ENCODE measurements around the gene MYOM1. TPM values are rescaled to one million over a fixed set of nuclear protein-coding genes. Genes with fewer than 3 reads are reported as not detected.

Gene MYOM1
- 10 to 100 TPM in 1 of 3 donors, 1 to 10 TPM in 2; 4.8 to 17.2 (median 5.1) TPM for polyA plus RNA-seq

DNA sequence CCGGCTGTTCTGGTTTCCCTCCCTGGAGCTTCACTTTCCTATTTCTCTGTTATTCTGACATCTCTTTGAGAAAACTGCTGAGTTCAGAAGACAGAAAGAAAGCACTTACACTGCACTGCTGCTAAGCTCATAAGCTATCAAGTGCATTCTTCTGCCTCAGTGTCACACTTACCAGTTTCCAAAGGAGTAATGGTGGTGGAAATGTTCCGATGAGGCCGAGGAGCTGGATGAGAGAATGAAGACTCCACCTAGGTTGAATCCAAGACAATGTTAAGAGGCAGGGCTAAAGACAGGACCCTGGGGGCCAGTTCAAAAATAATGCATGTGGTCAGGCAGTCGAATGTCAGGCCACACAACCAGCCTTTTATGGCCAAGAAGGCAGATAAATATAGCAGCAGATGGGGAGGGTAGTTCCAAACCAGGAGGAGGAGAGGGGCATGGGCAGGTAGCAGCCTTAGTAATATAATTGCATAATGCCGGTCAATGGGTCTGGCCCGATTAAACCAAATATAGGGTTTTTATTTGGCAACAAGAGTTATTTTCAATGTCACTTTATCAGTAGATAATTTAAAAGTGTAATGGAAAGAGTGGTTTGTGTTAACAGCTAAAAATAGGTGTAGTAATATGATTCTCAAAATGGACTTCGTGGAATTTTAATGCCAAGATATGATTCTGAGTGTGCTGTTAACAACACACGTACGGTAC is at the start of gene MYOM1:
Gene MYOM1, minus strand, starts transcription at position 338 of the 705 bp plus-strand sequence. CDS start 4,745 bp downstream, outside the sequence.
- no peak within 1 kb of the TSS for H3K27ac ChIP-seq (ENCODE audit: low read depth, low read length)
- 38 to 76% (median 63%) methylated on average over 9 of the region's 9 CpGs for WGBS, 3 donors

GRCh38 chr18:3269241-3269913 is 49.6 kb upstream of the MYOM1 start:
- 72 to 73% (median 72%) methylated on average over 4 of the region's 4 CpGs for WGBS, 3 donors
- no peak overlapping the region for H3K27ac ChIP-seq (ENCODE audit: low read depth, low read length)

DNA sequence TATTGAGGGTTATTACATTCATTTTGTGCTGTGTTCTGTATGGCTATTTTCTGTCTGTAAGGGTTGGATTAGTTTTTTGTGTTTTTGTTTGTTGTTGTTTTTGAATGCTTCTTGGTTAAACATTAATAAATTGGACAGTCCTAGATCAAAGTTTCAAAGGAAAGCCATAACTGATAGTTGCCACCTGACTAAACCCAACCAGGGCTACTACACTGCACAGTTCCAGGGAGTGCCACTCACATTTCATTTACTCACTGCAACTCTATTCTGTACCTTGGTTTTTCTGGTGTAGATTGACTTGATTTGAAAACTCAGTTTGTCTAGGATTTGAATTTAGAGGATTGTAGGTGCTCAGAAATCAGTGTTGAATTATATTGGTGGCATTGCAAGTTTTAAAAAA is 48.5 kb upstream of the MYOM1 start:
- no peak overlapping the region for H3K27ac ChIP-seq (ENCODE audit: low read depth, low read length)

DNA sequence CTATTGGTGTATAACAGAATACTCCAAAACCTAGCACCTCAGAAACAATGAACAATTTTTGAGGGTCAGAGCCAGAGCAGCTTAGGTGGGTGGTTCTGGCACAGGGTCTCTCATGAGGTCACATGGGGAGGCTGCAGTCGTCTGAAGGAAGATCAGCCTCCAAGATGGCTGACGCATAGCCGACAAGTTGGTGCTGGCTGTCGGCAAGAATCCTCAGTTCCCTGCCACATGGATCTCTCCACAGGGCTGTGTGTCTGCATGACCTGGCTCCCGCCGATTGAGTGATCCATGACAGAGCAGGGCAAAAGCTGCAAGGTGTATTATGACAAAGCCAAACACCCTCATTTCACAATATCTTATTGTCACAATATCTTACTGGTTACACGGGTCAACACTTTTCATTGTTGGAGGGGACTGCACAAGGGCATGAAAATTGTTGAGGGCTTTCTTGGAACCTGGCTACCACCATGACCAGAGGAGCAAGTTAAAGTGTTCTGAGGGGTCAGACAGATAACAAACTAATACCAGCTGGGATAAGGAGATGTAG is 46.4 kb upstream of the MYOM1 start:
- H3K27ac ChIP-seq (ENCODE audit: low read depth, low read length): no peak overlapping the region
- 54 to 59% (median 57%) methylated on average over 7 of the region's 7 CpGs for whole genome bisulfite sequencing, 3 donors

- WGBS, 3 donors: 57 to 70% (median 64%) methylated on average over 3 of the region's 3 CpGs
- H3K27ac ChIP-seq (ENCODE audit: low read depth, low read length): no peak overlapping the region
These were observed 45.8 kb upstream of the MYOM1 start for GRCh38 chr18:3265564-3266033.

GRCh38 chr18:3264362-3264761 is 44.6 kb upstream of the MYOM1 start:
- 59 to 80% (median 71%) methylated on average over 2 of the region's 2 CpGs for WGBS, 3 donors
- H3K27ac ChIP-seq (ENCODE audit: low read depth, low read length): no peak overlapping the region

- 15 to 30% (median 21%) methylated on average over 8 of the region's 8 CpGs for WGBS, 3 donors
- H3K27ac ChIP-seq (ENCODE audit: low read depth, low read length): no peak overlapping the region
These were observed 43.4 kb upstream of the MYOM1 start for GRCh38 chr18:3263132-3263700.

DNA sequence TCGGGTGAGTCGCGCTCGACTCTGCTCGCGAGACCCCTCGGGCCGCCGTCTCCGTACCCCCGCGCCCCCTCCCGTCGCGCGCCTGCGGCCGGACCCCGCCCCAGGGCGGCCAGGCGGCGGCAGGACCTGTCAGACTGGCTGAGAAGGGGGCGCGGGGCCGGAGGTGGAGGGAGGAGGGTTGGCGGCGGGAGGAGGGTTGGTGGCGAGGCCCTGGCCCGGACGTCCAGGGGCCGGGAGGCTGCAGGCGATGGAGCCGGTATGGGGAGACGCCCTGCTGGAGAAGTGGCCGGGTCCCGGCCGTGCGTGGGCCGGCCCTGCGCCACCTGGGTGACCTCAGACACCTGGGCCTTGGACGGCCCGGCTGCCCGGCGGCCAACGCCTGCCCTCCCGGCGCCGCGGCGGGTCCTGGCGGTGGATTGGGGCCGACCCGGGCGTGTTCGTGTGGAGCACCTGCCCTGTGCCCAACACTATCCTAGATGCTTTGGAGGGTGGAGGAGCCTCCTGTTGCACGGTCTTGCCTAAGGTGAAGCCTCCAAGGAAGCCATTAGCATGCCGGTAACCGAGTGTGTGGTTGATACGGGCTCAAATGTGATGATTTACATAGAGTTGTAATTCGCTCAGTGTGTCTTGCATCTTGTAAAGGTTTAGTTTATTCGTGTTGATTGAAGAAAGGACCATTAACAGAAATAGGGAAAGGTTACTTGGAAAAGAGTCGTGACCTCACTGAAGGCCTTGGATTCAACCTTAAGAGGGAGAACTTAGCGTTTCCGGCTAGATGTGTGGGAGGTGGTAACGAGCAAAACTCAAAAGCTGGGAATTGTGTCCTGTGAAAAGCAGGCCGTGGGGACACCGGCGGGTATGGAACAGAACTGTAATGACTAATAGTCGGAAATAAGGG is 42.7 kb upstream of the MYOM1 start:
- 0 to 1% (median 1%) methylated on average over 60 to 69 of the region's 69 CpGs for WGBS, 3 donors
- H3K27ac ChIP-seq (ENCODE audit: low read depth, low read length): peak overlapping the region; percentile 94

GRCh38 chr18:3261373-3262233 is 41.8 kb upstream of the MYOM1 start, which contains the start of gene MYL12B:
TSS of gene MYL12B (plus strand) at chr18:3262133. CDS start at chr18:3272899, 10,766 bp downstream.
- peak within 1 kb of the TSS; percentile 94 for H3K27ac ChIP-seq (ENCODE audit: low read depth, low read length)
- 0% methylated on average over 73 to 84 of the region's 84 CpGs for WGBS, 3 donors

- WGBS, 3 donors: 7 to 22% (median 15%) methylated on average over 5 of the region's 5 CpGs
- H3K27ac ChIP-seq (ENCODE audit: low read depth, low read length): peak overlapping the region; percentile 94
These were observed 41.2 kb upstream of the MYOM1 start for GRCh38 chr18:3260995-3261372.

DNA sequence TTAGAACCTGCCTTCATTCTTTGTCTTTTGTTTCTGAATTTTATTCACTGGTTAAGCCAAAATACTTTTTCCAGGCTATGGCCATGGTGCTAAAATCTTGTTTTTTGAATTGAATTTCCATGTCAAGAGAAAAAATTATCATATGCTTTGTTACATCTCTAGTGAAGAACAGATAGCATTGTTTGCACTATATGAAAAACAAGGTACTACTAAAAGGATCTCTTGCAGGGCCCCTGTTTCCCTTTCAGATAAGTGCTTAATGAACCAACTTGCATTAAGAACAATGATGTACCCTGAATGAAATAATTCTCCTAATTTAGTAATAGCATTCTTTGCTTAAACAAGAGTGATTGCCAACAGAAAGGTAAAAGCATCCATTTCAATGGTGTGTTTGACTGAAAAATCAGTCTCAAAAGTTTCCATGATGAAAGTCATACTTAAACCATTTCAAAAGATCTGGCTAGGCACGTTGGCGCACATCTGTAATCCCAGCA is 37.9 kb upstream of the MYOM1 start:
- 88 to 94% (median 90%) methylated on average over 2 of the region's 2 CpGs for WGBS, 3 donors
- no peak overlapping the region for H3K27ac ChIP-seq (ENCODE audit: low read depth, low read length)

DNA sequence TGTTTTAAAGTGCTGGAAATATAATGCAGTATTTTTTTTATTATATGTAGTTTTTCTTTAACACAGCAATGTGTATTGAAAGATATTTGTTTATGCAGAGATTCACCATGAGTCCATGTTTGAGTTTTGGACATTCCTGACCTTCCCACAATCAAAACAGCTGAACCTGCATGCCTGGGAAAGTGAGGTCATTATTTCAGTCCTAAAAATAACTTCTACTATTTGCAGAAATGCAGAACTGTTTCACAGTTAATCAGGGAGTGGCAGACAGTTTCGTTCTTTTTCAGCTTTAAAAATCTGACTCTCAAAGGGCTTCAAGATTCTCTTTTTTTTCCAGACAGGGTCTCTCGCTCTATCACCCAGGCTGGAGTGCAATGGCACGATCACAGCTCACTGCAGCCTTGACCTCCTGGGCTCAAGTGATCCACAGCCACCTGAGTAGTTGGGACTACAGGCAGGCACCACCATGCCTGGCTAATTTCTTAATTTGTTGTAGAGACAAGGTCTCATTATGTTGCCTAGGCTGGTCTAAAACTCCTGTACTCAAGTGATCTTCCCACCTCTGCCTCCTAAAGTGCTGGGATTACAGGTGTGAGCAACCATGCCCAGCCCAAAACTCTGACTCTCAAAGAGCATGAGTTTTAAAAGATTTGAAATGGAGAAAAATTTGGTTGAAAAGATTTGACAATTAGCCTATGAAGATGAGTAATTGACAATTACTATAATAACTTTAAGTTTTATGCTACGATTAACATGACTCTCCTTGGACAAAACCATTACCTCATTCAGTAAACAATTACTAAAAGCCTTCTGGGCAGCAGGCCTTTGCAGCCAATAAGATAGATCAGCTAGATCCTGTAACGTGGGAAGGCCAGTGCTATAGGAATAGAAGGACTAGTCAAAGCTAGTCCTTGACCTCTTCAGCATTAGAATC is 37.2 kb upstream of the MYOM1 start:
- 26 to 68% (median 64%) methylated on average over 5 of the region's 5 CpGs for WGBS, 3 donors
- H3K27ac ChIP-seq (ENCODE audit: low read depth, low read length): no peak overlapping the region

DNA sequence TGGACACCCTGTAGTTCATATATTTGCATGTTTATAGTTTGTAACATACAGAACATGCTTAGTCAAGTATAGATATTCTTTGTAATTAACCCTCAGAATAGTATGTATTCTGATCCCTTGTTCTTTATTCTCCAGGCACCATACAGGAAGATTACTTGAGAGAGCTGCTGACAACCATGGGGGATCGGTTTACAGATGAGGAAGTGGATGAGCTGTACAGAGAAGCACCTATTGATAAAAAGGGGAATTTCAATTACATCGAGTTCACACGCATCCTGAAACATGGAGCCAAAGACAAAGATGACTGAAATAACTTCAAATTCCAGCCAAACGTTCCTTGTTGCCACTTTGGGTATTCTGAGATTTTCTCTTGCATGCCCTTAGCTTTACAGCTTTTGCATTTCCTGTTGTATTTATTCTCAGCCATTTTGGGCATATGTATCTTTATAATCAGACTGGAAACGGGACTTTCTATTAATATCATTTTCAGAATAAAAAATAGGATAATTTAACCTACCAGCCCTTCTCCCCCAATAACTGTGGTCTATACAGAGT is 35.9 kb upstream of the MYOM1 start:
- no peak overlapping the region for H3K27ac ChIP-seq (ENCODE audit: low read depth, low read length)
- 54 to 73% (median 59%) methylated on average over 5 of the region's 5 CpGs for WGBS, 3 donors

DNA sequence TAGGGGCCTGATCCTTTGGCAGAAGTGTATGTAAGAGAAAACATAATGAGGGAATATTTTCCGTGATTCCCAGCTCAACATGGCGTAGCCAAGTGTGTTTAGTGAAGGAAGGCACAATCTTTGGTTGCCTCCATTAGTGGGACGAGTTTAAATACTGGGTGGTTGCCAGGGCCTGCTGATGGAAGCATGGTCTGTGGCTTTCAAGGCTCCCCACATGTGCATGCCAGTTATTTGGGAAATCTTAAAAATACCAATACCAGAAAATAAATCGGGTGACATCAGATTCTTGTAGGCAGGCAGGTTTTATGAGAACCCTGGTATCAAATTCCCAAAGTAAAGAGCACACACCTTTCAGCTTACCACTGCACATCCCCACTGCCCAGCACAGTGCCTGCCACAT is 35.0 kb upstream of the MYOM1 start:
- WGBS, 3 donors: 83 to 91% (median 87%) methylated on average over 4 of the region's 4 CpGs
- H3K27ac ChIP-seq (ENCODE audit: low read depth, low read length): no peak overlapping the region

GRCh38 chr18:3252843-3253242 is 33.1 kb upstream of the MYOM1 start:
- H3K27ac ChIP-seq (ENCODE audit: low read depth, low read length): no peak overlapping the region
- WGBS, 3 donors: 81 to 94% (median 93%) methylated on average over 1 of the region's 1 CpG

- no peak overlapping the region for H3K27ac ChIP-seq (ENCODE audit: low read depth, low read length)
- 55 to 72% (median 63%) methylated on average over 3 of the region's 3 CpGs for WGBS, 3 donors
These were observed 32.2 kb upstream of the MYOM1 start for GRCh38 chr18:3251963-3252277.
